ENCODE measurements around the gene ZBTB45.
"Not testable (repeated sequence)": the region's sequence is repeated elsewhere in the genome, so short reads cannot be mapped to it uniquely, and the experiment has no call there.

ZBTB45 gene

GRCh38 chr19:58554494-58555368 lies 35.1 kb upstream of the ZBTB45 start, which contains the start of gene CHMP2A:
CHMP2A (minus strand) TSS chr19:58555105; CDS start chr19:58554212, 893 bp downstream.
- DNase-seq: no peak

DNA sequence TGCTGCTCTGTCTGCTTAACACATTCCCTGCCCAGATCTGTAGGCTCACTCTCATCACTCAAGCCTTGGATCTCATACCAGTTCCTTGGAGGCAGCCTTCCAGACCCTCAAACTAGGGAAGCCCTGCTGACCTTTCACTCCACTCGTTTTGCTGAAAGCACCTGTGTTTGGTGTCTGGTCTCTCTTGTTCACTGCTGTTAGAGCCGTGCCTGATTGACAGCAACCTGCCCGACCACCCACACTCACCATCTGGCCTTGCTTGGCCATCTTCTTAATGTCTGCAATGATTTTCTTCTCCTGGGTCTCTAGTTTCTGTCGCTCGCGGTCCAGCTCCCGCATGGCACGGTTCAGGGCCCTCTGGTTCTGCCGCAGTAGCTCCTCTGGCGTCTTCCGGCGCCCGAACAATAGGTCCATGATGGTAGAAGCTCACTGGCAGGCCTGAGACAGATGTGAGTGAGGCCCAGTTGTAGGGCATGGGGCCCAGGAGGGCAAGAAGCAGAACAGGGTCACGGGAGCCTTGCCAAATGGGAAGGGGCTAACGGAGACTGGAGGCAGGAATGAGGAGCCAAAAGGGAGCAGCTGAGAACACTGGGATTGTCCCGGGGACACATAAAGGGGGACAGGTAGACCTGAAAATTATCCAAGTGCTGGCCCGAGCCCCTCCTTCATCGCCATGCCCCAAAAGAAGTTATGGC lies 34.3 kb upstream of the ZBTB45 start:
- no peak for DNase-seq

DNA sequence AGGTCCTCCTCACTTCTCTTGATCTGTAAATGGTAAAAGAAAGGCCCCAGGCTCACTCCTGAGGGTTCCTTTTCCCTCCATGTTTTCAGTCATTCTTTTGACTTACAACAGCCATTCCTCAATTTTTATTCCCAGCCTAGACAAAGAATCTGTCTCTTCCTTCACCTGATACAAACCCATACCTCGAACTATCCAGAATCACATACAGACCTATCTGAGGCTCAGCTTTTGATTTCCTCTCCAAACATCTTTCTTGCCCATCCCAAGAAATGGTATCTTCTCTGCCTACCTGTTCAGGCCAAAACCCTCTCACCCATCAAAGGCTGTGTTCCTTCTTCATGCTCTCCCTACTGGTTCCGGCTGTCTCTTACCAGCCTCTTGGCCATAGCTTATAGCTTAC lies 33.0 kb upstream of the ZBTB45 start:
- no peak for DNase-seq

DNA sequence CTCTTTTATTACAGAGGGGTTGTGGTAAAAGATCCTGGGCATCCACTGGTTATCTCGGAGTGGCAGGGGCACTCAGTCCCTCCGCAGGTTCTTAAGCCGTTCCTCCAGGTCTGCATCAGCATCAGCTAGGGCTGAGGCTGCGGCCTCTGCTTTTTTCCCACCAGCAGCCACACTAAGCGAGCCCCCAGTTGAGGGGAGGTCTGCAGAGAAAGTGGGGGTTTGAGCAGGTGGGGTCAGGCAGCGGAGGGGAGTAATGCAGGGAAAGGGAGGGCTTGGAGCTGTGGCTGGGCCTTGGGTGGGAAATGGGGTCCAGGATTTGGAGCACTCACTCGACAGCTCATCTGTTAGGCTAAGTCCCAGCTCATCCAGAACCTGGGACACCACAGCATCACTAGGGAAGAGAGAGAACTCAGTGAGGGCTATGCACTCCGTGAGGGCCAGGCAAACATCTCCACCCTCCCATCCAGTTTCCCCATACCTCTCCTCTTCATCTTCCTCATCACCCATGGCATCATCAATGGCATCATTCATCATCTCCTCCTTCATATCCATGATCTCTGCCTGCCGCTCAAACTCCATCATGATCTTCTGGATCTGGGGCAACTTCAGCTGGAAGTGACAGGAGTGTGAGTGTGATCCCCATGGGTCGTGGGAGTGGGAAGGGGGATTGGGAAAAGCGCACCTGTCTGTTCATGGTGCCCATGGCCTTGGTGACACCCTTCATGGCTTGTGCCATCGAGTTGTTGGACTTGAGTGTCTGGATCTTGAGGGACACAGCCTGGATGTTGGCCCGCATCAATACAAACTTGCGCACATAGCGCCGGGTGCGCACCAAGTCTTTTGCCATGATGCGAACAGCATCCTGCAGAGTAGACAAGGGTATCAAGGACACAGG lies 32.2 kb upstream of the ZBTB45 start:
- no peak for DNase-seq

GRCh38 chr19:58551123-58551497 lies 31.5 kb upstream of the ZBTB45 start:
- DNase-seq: no peak

- DNase-seq: no peak
Observed at GRCh38 chr19:58550362-58551122, 30.9 kb upstream of the ZBTB45 start.

DNA sequence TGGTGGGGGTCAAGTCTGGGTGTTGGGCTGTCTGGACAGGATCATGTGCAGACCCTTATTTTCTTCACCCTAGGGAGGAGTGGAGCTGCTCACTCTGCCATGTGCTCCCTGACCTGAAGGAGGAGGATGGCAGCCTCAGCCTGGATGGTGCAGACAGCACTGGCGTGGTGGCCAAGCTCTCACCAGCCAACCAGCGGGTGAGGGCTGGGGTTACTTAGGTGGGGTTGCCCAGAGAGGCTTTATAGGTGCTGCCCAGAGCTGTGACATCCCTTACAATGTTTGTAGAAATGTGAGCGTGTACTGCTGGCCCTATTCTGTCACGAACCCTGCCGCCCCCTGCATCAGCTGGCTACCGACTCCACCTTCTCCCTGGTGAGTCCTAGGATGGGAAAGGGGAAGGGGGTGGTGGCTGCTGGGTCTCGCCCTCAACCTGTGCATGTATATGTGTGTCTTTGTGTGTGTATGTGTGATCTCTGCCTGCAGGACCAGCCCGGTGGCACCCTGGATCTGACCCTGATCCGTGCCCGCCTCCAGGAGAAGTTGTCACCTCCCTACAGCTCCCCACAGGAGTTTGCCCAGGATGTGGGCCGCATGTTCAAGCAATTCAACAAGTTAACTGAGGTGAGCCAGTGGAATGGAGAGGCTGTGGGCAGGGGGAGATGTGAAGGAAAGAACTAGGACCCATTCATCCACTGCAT lies 30.2 kb upstream of the ZBTB45 start:
- DNase-seq: no peak

GRCh38 chr19:58548859-58549663 lies 29.5 kb upstream of the ZBTB45 start:
- no peak for DNase-seq

DNA sequence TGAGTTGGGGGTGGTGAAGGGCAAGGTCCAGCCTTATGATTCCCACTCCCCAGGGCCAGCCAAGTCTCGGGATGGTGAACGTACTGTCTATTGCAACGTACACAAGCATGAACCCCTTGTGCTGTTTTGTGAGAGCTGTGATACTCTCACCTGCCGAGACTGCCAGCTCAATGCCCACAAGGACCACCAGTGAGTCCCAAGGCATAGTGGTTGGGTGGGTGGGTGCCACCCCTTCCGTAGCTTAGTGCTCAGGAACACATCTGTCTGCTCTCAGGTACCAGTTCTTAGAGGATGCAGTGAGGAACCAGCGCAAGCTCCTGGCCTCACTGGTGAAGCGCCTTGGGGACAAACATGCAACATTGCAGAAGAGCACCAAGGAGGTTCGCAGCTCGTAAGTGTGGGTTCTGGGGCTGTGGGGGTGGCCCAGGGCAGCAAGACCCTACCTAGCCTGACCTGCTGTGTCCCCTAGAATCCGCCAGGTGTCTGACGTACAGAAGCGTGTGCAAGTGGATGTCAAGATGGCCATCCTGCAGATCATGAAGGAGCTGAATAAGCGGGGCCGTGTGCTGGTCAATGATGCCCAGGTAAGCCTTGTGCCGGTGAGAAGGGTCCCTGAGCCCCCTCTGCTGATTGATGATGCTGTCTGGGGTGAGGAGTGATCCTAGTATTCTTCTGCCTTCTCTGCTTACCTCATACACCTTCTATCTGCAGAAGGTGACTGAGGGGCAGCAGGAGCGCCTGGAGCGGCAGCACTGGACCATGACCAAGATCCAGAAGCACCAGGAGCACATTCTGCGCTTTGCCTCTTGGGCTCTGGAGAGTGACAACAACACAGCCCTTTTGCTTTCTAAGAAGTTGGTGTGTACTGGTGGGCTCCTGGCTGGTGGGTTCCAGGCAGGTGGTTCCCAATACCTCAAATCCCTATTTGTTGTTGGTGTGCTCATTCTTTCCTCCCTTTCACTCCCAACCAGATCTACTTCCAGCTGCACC lies 28.0 kb upstream of the ZBTB45 start:
- no peak for DNase-seq

DNA sequence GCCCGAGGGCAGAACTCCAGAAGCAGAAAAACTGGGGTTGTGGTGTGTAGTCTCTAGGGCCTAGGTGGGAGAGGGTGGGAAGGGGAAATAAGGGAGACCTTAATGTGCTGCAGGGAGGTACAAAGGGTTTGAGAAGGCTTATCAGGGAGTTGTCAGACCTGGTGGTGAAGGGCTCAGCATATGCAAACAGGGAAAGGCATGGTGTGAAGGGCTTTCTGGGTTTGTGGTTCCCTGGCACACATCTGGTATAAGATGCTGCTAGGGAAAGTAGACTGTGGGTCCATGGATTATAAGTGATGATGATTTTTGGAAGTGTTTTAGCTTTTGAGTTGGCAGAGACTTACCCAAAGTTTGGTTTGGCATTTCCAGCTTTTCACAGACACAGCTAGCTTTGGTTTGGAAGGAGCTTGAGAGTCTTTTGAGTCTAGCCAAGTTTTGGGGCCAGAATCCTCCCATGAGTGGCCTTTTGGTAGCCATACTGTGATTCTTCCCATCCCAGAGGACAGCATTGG lies 26.5 kb upstream of the ZBTB45 start:
- no peak for DNase-seq

DNA sequence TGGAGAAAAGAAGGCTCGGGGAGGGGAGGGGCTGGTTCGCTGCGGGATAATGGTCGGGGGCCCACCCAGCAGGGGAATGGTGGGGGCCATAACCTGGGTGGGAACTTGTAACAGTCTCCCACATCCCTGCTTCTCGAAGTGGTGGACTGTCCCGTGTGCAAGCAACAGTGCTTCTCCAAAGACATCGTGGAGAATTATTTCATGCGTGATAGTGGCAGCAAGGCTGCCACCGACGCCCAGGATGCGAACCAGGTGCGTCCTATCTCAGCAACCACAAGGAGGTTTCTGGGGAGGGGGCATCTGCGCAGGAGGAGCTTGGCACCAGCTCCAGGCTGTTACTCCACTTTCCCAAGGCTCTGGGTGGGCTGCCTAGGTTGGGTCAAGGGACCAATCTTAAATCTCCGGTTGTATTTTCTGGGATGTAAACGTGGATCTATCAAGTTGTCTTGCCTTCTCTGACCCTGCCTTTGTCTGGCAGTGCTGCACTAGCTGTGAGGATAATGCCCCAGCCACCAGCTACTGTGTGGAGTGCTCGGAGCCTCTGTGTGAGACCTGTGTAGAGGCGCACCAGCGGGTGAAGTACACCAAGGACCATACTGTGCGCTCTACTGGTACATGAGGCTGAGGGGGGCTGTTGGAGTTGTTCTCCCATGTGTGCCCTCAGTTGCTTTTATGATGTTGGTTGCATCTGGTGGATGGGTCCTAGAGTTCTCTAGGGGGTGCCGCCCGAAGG lies 25.8 kb upstream of the ZBTB45 start:
- no peak for DNase-seq

DNA sequence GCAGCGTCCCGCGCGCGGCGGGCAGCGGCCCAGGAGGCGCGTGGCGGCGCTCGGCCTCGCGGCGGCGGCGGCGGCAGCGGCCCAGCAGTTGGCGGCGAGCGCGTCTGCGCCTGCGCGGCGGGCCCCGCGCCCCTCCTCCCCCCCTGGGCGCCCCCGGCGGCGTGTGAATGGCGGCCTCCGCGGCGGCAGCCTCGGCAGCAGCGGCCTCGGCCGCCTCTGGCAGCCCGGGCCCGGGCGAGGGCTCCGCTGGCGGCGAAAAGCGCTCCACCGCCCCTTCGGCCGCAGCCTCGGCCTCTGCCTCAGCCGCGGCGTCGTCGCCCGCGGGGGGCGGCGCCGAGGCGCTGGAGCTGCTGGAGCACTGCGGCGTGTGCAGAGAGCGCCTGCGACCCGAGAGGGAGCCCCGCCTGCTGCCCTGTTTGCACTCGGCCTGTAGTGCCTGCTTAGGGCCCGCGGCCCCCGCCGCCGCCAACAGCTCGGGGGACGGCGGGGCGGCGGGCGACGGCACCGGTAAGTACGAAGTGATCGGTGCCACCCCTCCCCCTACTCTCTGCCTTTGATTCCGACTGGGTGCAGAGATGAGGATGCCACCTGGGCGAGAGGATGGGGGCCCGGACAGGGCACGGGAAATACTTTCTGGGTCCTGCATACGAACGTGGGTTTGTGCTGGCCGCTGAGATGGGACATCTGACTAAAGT lies 25.1 kb upstream of the ZBTB45 start:
- DNase-seq: no peak

DNA sequence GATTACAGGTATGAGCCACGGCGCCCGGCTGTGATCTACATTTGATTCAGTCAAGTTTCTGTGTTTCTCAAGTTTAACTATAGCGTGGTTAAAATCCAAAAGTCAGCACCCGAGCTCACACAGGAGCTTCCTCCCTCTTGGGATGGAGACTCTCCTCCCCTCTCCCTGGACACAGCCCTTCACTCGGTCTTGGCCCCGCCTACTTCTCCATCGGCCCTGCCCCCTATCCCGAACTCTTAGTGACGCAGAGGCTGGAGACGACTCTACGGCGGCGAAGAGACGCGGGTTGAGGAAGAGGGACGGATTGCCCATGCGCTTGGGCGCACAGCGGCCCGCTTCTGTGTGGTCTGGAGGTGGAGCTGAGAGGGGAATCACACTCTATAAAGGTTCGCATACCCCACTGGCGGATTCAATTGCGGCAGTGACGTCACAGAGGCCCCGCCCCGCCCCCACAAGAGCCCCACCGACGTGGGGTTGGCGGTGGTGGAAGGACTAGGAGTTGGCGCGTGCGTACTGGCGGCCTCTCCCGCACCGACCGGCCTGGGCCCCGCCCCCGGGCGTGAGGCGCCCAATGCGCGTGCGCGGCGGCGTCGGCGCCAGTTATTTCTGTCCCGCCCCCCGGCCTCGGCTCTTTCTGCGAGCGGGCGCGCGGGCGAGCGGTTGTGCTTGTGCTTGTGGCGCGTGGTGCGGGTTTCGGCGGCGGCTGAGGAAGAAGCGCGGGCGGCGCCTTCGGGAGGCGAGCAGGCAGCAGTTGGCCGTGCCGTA lies 24.4 kb upstream of the ZBTB45 start, which contains the start of gene TRIM28:
TSS of gene TRIM28 (plus strand) at position 239 of the 765 bp plus-strand sequence. CDS start 694 bp downstream, outside the sequence.
- no peak for DNase-seq

GRCh38 chr19:58542641-58543372 lies 23.2 kb upstream of the ZBTB45 start:
- not testable (repeated sequence) for DNase-seq

- DNase-seq: not testable (repeated sequence)
Observed at GRCh38 chr19:58539169-58539559, 19.6 kb upstream of the ZBTB45 start.

All from GF-D8 (cell line).